Stimulated activated effector memory CD8-positive, alpha-beta T cell treated with anti-CD3 and anti-CD28 coated beads, Interleukin-12 subunit alpha, Interleukin-12 subunit beta, amount 100 ng/mL, for 72 hours (primary cell): ENCODE data around the gene FEV.
"Not testable (repeated sequence)": the region's sequence is repeated elsewhere in the genome, so short reads cannot be mapped to it uniquely, and the experiment has no call there.

Experiments
- ATAC-seq: fragments of 150-1000 bp; cut with Tn5 transposase; 2 replicates; pipeline ENCODE4 v1.10.0; 2021
- DNase-seq, 2 donors: peaks; one replicate each; pipeline ENCODE4 v3.0.0; 2021 to 2022; ENCODE audit warnings: low spot score in 2 of 2
- H3K27ac Mint-ChIP-seq: one replicate; pipeline ENCODE4 v1.8.0; 2022; ENCODE audit warnings: mild to moderate bottlenecking, mixed read lengths
- H3K36me3 Mint-ChIP-seq: one replicate; pipeline ENCODE4 v1.8.0; 2022; ENCODE audit warnings: mild to moderate bottlenecking, mixed read lengths
- H3K4me1 Mint-ChIP-seq: one replicate; pipeline ENCODE4 v1.8.0; 2022; ENCODE audit warnings: mixed read lengths
- H3K4me3 Mint-ChIP-seq: one replicate; pipeline ENCODE4 v1.8.0; 2022; ENCODE audit warnings: mild to moderate bottlenecking, mixed read lengths
- H3K9me3 Mint-ChIP-seq: one replicate; pipeline ENCODE4 v1.8.0; 2022; ENCODE audit warnings: mixed read lengths

FEV gene

GRCh38 chr2:218954541-218955300, 30.3 kb downstream of the FEV start:
- H3K9me3 Mint-ChIP-seq = no peaks in the 10 kb centered on the region
- ATAC-seq (no peak), DNase-seq (no peak)
- no peaks in the 10 kb centered on the region for H3K4me1 Mint-ChIP-seq
- H3K4me3 Mint-ChIP-seq = no peak overlapping the region
- peaks cover 6% of the 10 kb centered on the region for H3K36me3 Mint-ChIP-seq
- H3K27ac Mint-ChIP-seq = no peak overlapping the region

- DNase-seq (no peak), ATAC-seq (no peak)
- no peaks in the 10 kb centered on the region for H3K36me3 Mint-ChIP-seq
- no peaks in the 10 kb centered on the region for H3K4me1 Mint-ChIP-seq
- no peak overlapping the region for H3K4me3 Mint-ChIP-seq
- H3K27ac Mint-ChIP-seq = no peak overlapping the region
- no peaks in the 10 kb centered on the region for H3K9me3 Mint-ChIP-seq
These were observed 31.5 kb downstream of the FEV start for GRCh38 chr2:218953366-218953954.

- Mint-ChIP-seq H3K9me3 (no peaks in the 10 kb centered on the region), H3K27ac (no peak overlapping the region), H3K36me3 (no peaks in the 10 kb centered on the region), H3K4me1 (no peaks in the 10 kb centered on the region), H3K4me3 (no peak overlapping the region)
- ATAC-seq (no peak), DNase-seq (no peak)
These were observed 32.8 kb downstream of the FEV start for GRCh38 chr2:218952160-218952559.

GRCh38 chr2:218946621-218947020, 38.4 kb downstream of the FEV start:
- DNase-seq (no peak), ATAC-seq (no peak)
- H3K4me1 Mint-ChIP-seq = no peaks in the 10 kb centered on the region
- H3K36me3 Mint-ChIP-seq = no peaks in the 10 kb centered on the region
- no peak overlapping the region for H3K27ac Mint-ChIP-seq
- no peak overlapping the region for H3K4me3 Mint-ChIP-seq
- H3K9me3 Mint-ChIP-seq = no peaks in the 10 kb centered on the region

GRCh38 chr2:218944759-218945404, 40.1 kb downstream of the FEV start:
- Mint-ChIP-seq H3K4me3 (no peak overlapping the region), H3K27ac (no peak overlapping the region), H3K9me3 (no peaks in the 10 kb centered on the region), H3K4me1 (no peaks in the 10 kb centered on the region), H3K36me3 (no peaks in the 10 kb centered on the region)
- no peak for ATAC-seq
- DNase-seq = no peak

- DNase-seq, H3K4me3 Mint-ChIP-seq, ATAC-seq, H3K36me3 Mint-ChIP-seq, H3K4me1 Mint-ChIP-seq, H3K27ac Mint-ChIP-seq, H3K9me3 Mint-ChIP-seq: not testable (repeated sequence)
These were observed 53.2 kb downstream of the FEV start for GRCh38 chr2:218931751-218932150.
